GM12878 (cell line): Measurements from ENCODE around the gene DELE1. TPM values are rescaled to one million over a fixed set of nuclear protein-coding genes. Genes with fewer than 3 reads are reported as not detected.
A peak's percentile ranks its signal among the peaks of the same experiment; 100 is the strongest.
"Not testable (repeated sequence)": the region's sequence is repeated elsewhere in the genome, so short reads cannot be mapped to it uniquely, and the experiment has no call there.

Experiments used
- ATAC-seq: fragments of 200-7000 bp; cut with Tn5 transposase; 3 replicates; pipeline ENCODE4 v1.9.1; 2020; ENCODE audit warnings: mild to moderate bottlenecking, moderate library complexity
- BruUV-seq: library from RNA; stranded (reverse); fragments of 400-500 nt; replicated peaks from 2 replicates; lab custom pipeline; 2021; lab: Mats Ljungman, UMichigan
- CTCF ChIA-PET: fragments of 300-600 bp; sonication (Branson Sonifier 250); formaldehyde crosslinking; extraction: SDS; loops from one replicate; lab custom pipeline; 2021; ENCODE audit warnings: inconsistent platforms; lab: Yijun Ruan, JAX
- POLR2A ChIA-PET: fragments of 350-600 bp; formaldehyde crosslinking; extraction: SDS; loops from one replicate; lab custom pipeline; 2021; ENCODE audit warnings: inconsistent platforms; lab: Charles Lee
- RAD21 ChIA-PET: fragments of 300-600 bp; sonication (Branson Sonifier 250); formaldehyde crosslinking; loops from one replicate; lab custom pipeline; 2023; ENCODE audit warnings: antibody characterized with exemption; ENCODE audit not compliant: unreplicated experiment; lab: Charles Lee
- SMC1A ChIA-PET: fragments of 300-600 bp; sonication (Branson Sonifier 250); formaldehyde crosslinking; loops from one replicate; lab custom pipeline; 2023; ENCODE audit not compliant: unreplicated experiment, uncharacterized antibody; lab: Charles Lee
- DNase-seq: peaks from one replicate; pipeline ENCODE4 v3.0.0-alpha.2; 2011; ENCODE audit warnings: low read depth, low spot score
- FAIRE-seq: peaks from 3 replicates; lab custom pipeline; 2011; peaks lifted over from hg19 to GRCh38; lab: Jason Lieb, UNC
- H2AFZ ChIP-seq: 2 replicates; pipeline ENCODE4 v1.6.0; 2011; ENCODE audit warnings: low read depth, low read length, control low read depth; ENCODE audit not compliant: control insufficient read depth
- H3K27ac ChIP-seq: 2 replicates; pipeline ENCODE4 v1.5.1; 2011; ENCODE audit warnings: control low read depth; ENCODE audit not compliant: control insufficient read depth, insufficient read depth
- H3K27me3 ChIP-seq, 2 experiments: replicated peaks in 1 of 2; 2 replicates each; pipeline versions ENCODE4 v1.6.0 to v1.6.1; 2011; ENCODE audit warnings: low read length in 1 of 2; ENCODE audit not compliant: control insufficient read depth in 2 of 2, insufficient read depth in 2 of 2
- H3K36me3 ChIP-seq, 2 experiments: 2 replicates each; pipeline ENCODE4 v1.5.1; 2011; ENCODE audit warnings: low read length in 1 of 2; ENCODE audit not compliant: control insufficient read depth in 2 of 2, insufficient read depth in 2 of 2
- H3K4me1 ChIP-seq: 2 replicates; pipeline ENCODE4 v1.6.1; 2011; ENCODE audit warnings: mild to moderate bottlenecking, low read length, moderate library complexity, mixed read lengths; ENCODE audit not compliant: control insufficient read depth, insufficient read depth
- H3K4me2 ChIP-seq: 2 replicates; pipeline ENCODE4 v1.6.0; 2011; ENCODE audit warnings: control low read depth; ENCODE audit not compliant: control insufficient read depth, insufficient read depth
- H3K4me3 ChIP-seq: fragments of 200-600 bp; sonication (generic); 2 replicates; pipeline ENCODE4 v1.5.1; 2016
- H3K79me2 ChIP-seq: 2 replicates; pipeline ENCODE4 v1.6.0; 2011; ENCODE audit warnings: low read length; ENCODE audit not compliant: control insufficient read depth, insufficient read depth
- H3K9ac ChIP-seq: 2 replicates; pipeline ENCODE4 v1.8.0; 2011; ENCODE audit warnings: low read length, control low read depth, mixed read lengths; ENCODE audit not compliant: control insufficient read depth, insufficient read depth
- H3K9me3 ChIP-seq: replicated peaks from 3 replicates; pipeline ENCODE4 v1.5.1; 2011; ENCODE audit warnings: mild to moderate bottlenecking, low read length; ENCODE audit not compliant: control insufficient read depth, insufficient read depth
- H4K20me1 ChIP-seq: 2 replicates; pipeline ENCODE4 v1.6.0; 2011; ENCODE audit not compliant: control insufficient read depth, insufficient read depth
- ATF7 ChIP-seq: fragments of 450-650 bp; IDR thresholded peaks from 2 replicates; pipeline ENCODE4 v1.6.1; 2016; ENCODE audit warnings: low read depth, mild to moderate bottlenecking
- NR2C2 ChIP-seq: IDR thresholded peaks from 2 replicates; pipeline ENCODE4 v1.6.1; 2011; ENCODE audit warnings: borderline replicate concordance, low read depth; ENCODE audit not compliant: control insufficient read depth, insufficient read length
- RAD21 ChIP-seq: IDR thresholded peaks from 2 replicates; pipeline ENCODE4 v1.6.1; 2011; ENCODE audit warnings: mild to moderate bottlenecking, low read depth, low read length, moderate library complexity; ENCODE audit not compliant: insufficient read depth
- SMC3 ChIP-seq: IDR thresholded peaks from 2 replicates; pipeline ENCODE4 v1.6.1; 2011; ENCODE audit warnings: low read length, improper control_type of control experiment, borderline replicate concordance
- WGBS: methylation state at CpG from one replicate; pipeline ENCODE4 v1.1.6; 2016; ENCODE audit warnings: low lambda C conversion rate; ENCODE audit not compliant: insufficient replicate concordance, insufficient coverage; ENCODE audit errors: missing lambda C conversion rate; 5-methylcytosine and 5-hydroxymethylcytosine counted together
- in situ Hi-C: fragments of 300-500 bp; cut with MboI; formaldehyde crosslinking; loops from 9 replicates; pipeline ENCODE4 v1.14.3; 2018; ENCODE audit warnings: mixed read lengths
- intact Hi-C: fragments of 100-400 bp; cut with micrococcal nuclease; formaldehyde crosslinking; loops from one replicate; pipeline ENCODE4 v1.14.2; 2022; ENCODE audit not compliant: unreplicated experiment
- polyA plus RNA-seq, 11 experiments: library from polyadenylated mRNA; depleted of rRNA in 4 of 11; unstranded in 6 of 11; stranded (reverse) in 5 of 11; fragments of >200 nt; fragmentation: Nextera tagmentation in 4 of 11; fragmentation: Illumina TruSeq in 1 of 11; extraction: Ambion mirVana in 4 of 11; extraction: Trizol in 1 of 11; gene quantifications; 1 replicate in 1 of 11; 2 replicates in 10 of 11; pipeline versions ENCODE4 v1.2.1 to v1.2.3, GENCODE V29; 2011 to 2016; ENCODE audit warnings: inconsistent platforms in 2 of 11, missing spikeins in 2 of 11, low read depth in 1 of 11
- total RNA-seq, 4 experiments: library from RNA; depleted of rRNA in 3 of 4; stranded (reverse); fragments of >200 nt in 3 of 4; fragmentation: Illumina TruSeq in 1 of 4; extraction: Trizol in 1 of 4; gene quantifications; 2 replicates each; pipeline versions ENCODE4 v1.2.1 to v1.2.3, GENCODE V29; 2013 to 2021
- TF ChIP-seq, protein P1 (sequence below): fragments of 450-650 bp; IDR thresholded peaks from 2 replicates; pipeline ENCODE4 v1.6.1; 2017; ENCODE audit warnings: low read depth, mild to moderate bottlenecking, moderate library complexity
- TF ChIP-seq, protein P2 (sequence below), 3 experiments: IDR thresholded peaks in 2 of 3; conservative IDR thresholded peaks in 1 of 3; 2 replicates each; pipeline ENCODE4 v1.5.1; 2011; ENCODE audit warnings: low read depth in 3 of 3, low read length in 3 of 3, mild to moderate bottlenecking in 3 of 3, control low read depth in 2 of 3, moderate library complexity in 2 of 3, inconsistent platforms in 1 of 3, mixed read lengths in 1 of 3; ENCODE audit not compliant: control insufficient read depth in 2 of 3, insufficient read depth in 1 of 3; ENCODE audit errors: extremely low read depth in 1 of 3
- TF ChIP-seq, protein P3 (sequence below): fragments of 450-650 bp; IDR thresholded peaks from 2 replicates; pipeline ENCODE4 v1.6.1; 2017; ENCODE audit warnings: antibody characterized with exemption, mild to moderate bottlenecking, moderate library complexity

The DELE1 gene
- total and polyA plus RNA-seq, 10 of the 15 experiments (the other 5 are each of a cell fraction or from before 2014, with no cell fraction given), result 18.9 to 71.4 (median 47.6) TPM

DNA sequence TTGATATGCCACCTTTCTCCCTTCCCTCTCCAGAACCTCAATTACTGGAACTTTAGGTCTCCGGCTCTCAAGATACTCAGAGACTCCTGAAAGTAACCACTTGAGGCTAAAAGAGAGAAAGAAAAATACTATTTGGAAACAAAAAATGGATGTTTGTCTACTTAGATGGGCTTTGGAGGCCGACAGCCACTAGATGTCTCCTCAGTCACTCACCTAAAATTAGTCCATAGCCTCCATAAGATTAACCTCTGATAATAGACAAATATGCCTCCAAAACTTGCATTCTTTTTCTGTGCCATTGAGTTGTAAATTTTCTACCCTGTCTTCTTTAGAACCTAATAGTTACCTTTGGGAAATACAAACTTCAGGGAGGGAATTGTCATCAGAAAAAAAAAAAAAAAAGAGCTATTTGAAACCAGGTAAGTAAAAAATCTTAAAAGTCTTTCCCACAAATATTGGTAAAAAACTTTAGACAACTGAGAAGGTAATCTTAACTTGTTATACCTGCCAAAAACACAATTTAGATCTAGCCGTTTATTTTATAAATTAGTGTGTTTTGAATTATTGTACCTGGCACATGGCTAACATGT lies 34.3 kb upstream of the DELE1 start:
- TF ChIP-seq RAD21 (peak; percentile 46), SMC3 (peak; percentile 45; the same call in 1 of the 2 replicates), ATF7 (no peak), NR2C2 (no peak)
- TF ChIP-seq, protein P1, sequence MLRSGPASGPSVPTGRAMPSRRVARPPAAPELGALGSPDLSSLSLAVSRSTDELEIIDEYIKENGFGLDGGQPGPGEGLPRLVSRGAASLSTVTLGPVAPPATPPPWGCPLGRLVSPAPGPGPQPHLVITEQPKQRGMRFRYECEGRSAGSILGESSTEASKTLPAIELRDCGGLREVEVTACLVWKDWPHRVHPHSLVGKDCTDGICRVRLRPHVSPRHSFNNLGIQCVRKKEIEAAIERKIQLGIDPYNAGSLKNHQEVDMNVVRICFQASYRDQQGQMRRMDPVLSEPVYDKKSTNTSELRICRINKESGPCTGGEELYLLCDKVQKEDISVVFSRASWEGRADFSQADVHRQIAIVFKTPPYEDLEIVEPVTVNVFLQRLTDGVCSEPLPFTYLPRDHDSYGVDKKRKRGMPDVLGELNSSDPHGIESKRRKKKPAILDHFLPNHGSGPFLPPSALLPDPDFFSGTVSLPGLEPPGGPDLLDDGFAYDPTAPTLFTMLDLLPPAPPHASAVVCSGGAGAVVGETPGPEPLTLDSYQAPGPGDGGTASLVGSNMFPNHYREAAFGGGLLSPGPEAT, result no peak
- TF ChIP-seq, protein P2, sequence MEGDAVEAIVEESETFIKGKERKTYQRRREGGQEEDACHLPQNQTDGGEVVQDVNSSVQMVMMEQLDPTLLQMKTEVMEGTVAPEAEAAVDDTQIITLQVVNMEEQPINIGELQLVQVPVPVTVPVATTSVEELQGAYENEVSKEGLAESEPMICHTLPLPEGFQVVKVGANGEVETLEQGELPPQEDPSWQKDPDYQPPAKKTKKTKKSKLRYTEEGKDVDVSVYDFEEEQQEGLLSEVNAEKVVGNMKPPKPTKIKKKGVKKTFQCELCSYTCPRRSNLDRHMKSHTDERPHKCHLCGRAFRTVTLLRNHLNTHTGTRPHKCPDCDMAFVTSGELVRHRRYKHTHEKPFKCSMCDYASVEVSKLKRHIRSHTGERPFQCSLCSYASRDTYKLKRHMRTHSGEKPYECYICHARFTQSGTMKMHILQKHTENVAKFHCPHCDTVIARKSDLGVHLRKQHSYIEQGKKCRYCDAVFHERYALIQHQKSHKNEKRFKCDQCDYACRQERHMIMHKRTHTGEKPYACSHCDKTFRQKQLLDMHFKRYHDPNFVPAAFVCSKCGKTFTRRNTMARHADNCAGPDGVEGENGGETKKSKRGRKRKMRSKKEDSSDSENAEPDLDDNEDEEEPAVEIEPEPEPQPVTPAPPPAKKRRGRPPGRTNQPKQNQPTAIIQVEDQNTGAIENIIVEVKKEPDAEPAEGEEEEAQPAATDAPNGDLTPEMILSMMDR (IDR thresholded peaks at IDR 0.05 in 2 of 3, conservative IDR thresholded peaks at IDR 0.05 in 1 of 3; ENCODE audit: control insufficient read depth in 2 of 3, extremely low read depth in 1 of 3, insufficient read depth in 1 of 3, low read depth in 3 of 3, low read length in 3 of 3), result peak; percentile 32 to 49 (median 33); a peak in 4 of 6 replicates
- TF ChIP-seq, protein P3, sequence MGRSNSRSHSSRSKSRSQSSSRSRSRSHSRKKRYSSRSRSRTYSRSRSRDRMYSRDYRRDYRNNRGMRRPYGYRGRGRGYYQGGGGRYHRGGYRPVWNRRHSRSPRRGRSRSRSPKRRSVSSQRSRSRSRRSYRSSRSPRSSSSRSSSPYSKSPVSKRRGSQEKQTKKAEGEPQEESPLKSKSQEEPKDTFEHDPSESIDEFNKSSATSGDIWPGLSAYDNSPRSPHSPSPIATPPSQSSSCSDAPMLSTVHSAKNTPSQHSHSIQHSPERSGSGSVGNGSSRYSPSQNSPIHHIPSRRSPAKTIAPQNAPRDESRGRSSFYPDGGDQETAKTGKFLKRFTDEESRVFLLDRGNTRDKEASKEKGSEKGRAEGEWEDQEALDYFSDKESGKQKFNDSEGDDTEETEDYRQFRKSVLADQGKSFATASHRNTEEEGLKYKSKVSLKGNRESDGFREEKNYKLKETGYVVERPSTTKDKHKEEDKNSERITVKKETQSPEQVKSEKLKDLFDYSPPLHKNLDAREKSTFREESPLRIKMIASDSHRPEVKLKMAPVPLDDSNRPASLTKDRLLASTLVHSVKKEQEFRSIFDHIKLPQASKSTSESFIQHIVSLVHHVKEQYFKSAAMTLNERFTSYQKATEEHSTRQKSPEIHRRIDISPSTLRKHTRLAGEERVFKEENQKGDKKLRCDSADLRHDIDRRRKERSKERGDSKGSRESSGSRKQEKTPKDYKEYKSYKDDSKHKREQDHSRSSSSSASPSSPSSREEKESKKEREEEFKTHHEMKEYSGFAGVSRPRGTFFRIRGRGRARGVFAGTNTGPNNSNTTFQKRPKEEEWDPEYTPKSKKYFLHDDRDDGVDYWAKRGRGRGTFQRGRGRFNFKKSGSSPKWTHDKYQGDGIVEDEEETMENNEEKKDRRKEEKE, result no peak
- no peaks in the 10 kb centered on the region for H3K79me2 ChIP-seq
- ATAC-seq, result peak; percentile 64
- peak; percentile 27 for FAIRE-seq
- no peak for DNase-seq
- no peaks in the 10 kb centered on the region for H3K4me1 ChIP-seq
- no peak overlapping the region for H2AFZ ChIP-seq
- H3K27ac ChIP-seq, result no peak overlapping the region
- ChIA-PET SMC1A (interaction anchor here (0.6 to 2.7 kb wide), 6 partner anchors 8 to 198 kb away, joined by 3 to 23 read pairs (median 5); partner anchors contain the start of gene PCDH12), POLR2A (interaction anchor here (0.7 kb wide), 1 partner anchor 82 kb away, joined by 5 read pairs; no protein-coding TSS in a partner anchor), CTCF (interaction anchor here (0.7 to 4.5 kb wide), 11 partner anchors 9 to 255 kb away, joined by 3 to 40 read pairs (median 6); partner anchors contain the start of gene PCDH1), RAD21 (interaction anchor here (0.6 to 2.5 kb wide), 7 partner anchors 8 to 977 kb away, joined by 3 to 28 read pairs (median 3); partner anchors contain the start of gene GNPDA1)
- 0% methylated on average over 3 of the region's 3 CpGs for WGBS
- no TSS peak for BruUV-seq
- in situ Hi-C loops (no loop called here), intact Hi-C loops (loop anchor here (2.0 kb wide), 1 partner anchor 71 kb away; no protein-coding TSS in a partner anchor)
- no peak overlapping the region for H3K4me3 ChIP-seq
- H3K4me2 ChIP-seq, result no peak overlapping the region
- no peak overlapping the region for H3K9ac ChIP-seq
- no peaks in the 10 kb centered on the region; a peak in 1 of 4 replicates for H3K27me3 ChIP-seq
- no peaks in the 10 kb centered on the region for H3K9me3 ChIP-seq
- H4K20me1 ChIP-seq, result no peaks in the 10 kb centered on the region
- H3K36me3 ChIP-seq, result no peaks in the 10 kb centered on the region

DNA sequence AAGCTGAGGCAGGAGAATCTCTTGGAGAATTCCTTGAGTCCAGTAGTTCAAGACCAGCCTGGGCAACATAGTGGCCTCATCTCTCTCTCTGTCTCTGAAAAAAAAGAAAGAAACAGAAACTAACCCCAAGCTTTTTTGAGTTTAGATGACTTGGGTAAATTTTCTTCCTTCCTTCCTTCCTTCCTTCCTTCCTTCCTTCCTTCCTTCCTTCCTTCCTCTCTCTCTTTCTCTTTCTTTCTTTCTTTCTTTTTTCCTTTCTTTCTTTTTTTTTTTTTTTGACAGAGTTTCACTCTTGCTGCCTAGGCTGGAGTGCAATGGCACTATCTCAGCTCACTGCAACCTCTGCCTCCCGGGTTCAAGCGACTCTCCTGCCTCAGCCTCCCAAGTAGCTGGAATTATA lies 33.2 kb upstream of the DELE1 start:
- H3K27me3 ChIP-seq, H3K4me2 ChIP-seq, BruUV-seq, in situ Hi-C loops, H3K4me1 ChIP-seq, H3K4me3 ChIP-seq, H2AFZ ChIP-seq, H3K27ac ChIP-seq, FAIRE-seq, ATAC-seq, DNase-seq, H3K9me3 ChIP-seq, H4K20me1 ChIP-seq, H3K9ac ChIP-seq, H3K36me3 ChIP-seq, intact Hi-C loops, H3K79me2 ChIP-seq: not testable (repeated sequence)
- SMC1A ChIA-PET, result interaction anchor here (0.6 to 2.7 kb wide), 6 partner anchors 9 to 104 kb away, joined by 3 to 23 read pairs (median 5); partner anchors contain the start of gene PCDH12
- POLR2A ChIA-PET, result interaction anchor here (0.6 to 0.7 kb wide), 2 partner anchors 70 to 232 kb away, joined by 5 to 6 read pairs; no protein-coding TSS in a partner anchor
- CTCF ChIA-PET, result interaction anchor here (0.6 to 4.5 kb wide), 13 partner anchors 10 to 252 kb away, joined by 3 to 40 read pairs (median 4); partner anchors contain the start of gene PCDH1
- RAD21 ChIA-PET, result interaction anchor here (0.7 to 2.5 kb wide), 4 partner anchors 10 to 593 kb away, joined by 4 to 28 read pairs (median 6); no protein-coding TSS in a partner anchor
- 55% methylated on average over 2 of the region's 2 CpGs for WGBS
